HL-60/S4 (cell line): ENCODE data around the gene TAX1BP3.

Experiments used
- in situ Hi-C: fragments of 300-500 bp; cut with MboI; formaldehyde crosslinking; loops from 2 replicates; pipeline ENCODE4 v1.14.3; 2022; ENCODE audit warnings: low sequenced_read_pairs

Gene TAX1BP3

GRCh38 chr17:3659541-3660111 is 8.8 kb downstream of the TAX1BP3 start:
- in situ Hi-C loops, result no loop called here

GRCh38 chr17:3658784-3659449 is 9.5 kb downstream of the TAX1BP3 start:
- in situ Hi-C loops, result no loop called here

GRCh38 chr17:3657874-3658783 is 10.2 kb downstream of the TAX1BP3 start:
- in situ Hi-C loops, result no loop called here

- in situ Hi-C loops, result no loop called here
Observed at GRCh38 chr17:3657588-3657869, 10.8 kb downstream of the TAX1BP3 start.

- in situ Hi-C loops, result no loop called here
Observed at GRCh38 chr17:3656755-3657587, 11.4 kb downstream of the TAX1BP3 start.

- in situ Hi-C loops, result no loop called here
Observed at GRCh38 chr17:3656353-3656752, 12.0 kb downstream of the TAX1BP3 start.

- in situ Hi-C loops, result no loop called here
Observed at GRCh38 chr17:3655766-3656165, 12.6 kb downstream of the TAX1BP3 start.

- in situ Hi-C loops, result no loop called here
Observed at GRCh38 chr17:3647769-3648555, 20.4 kb downstream of the TAX1BP3 start.

- in situ Hi-C loops, result no loop called here
Observed at GRCh38 chr17:3647251-3647650, 21.1 kb downstream of the TAX1BP3 start.

GRCh38 chr17:3645310-3645709 is 23.1 kb downstream of the TAX1BP3 start:
- in situ Hi-C loops, result no loop called here

GRCh38 chr17:3643889-3644349 is 24.5 kb downstream of the TAX1BP3 start:
- in situ Hi-C loops, result no loop called here

- in situ Hi-C loops, result no loop called here
Observed at GRCh38 chr17:3641717-3642486, 26.5 kb downstream of the TAX1BP3 start.

- in situ Hi-C loops, result no loop called here
Observed at GRCh38 chr17:3641014-3641413, 27.4 kb downstream of the TAX1BP3 start.

GRCh38 chr17:3639981-3640596 is 28.3 kb downstream of the TAX1BP3 start:
- in situ Hi-C loops, result no loop called here

- in situ Hi-C loops, result no loop called here
Observed at GRCh38 chr17:3636908-3637373, 31.4 kb downstream of the TAX1BP3 start.

- in situ Hi-C loops, result no loop called here
Observed at GRCh38 chr17:3636154-3636907, 32.0 kb downstream of the TAX1BP3 start, which contains the start of the genes CTNS and SHPK. Gene CTNS, plus strand, starts transcription at chr17:3636760. Its CDS starts 3,447 bp downstream, at chr17:3640207. Gene SHPK, minus strand, starts transcription at chr17:3636250. Its CDS starts 31 bp downstream, at chr17:3636219.

GRCh38 chr17:3635474-3636153 is 32.8 kb downstream of the TAX1BP3 start:
- in situ Hi-C loops, result no loop called here
